ENCODE data around the gene GPR148. TPM values are rescaled to one million over a fixed set of nuclear protein-coding genes. Genes with fewer than 3 reads are reported as not detected.

The GPR148 gene
- total RNA-seq, 1 donor from 2014 or later, result not detected

- no peak for TF ChIP-seq CTCF (IDR thresholded peaks at IDR 0.05; ENCODE audit: unreplicated experiment)
- Mint-ChIP-seq H3K36me3 (ENCODE audit: low read depth, unreplicated experiment) (no peaks in the 10 kb centered on the region), H3K9me3 (ENCODE audit: unreplicated experiment) (no peaks in the 10 kb centered on the region), H3K4me1 (ENCODE audit: unreplicated experiment) (no peaks in the 10 kb centered on the region), H3K27me3 (ENCODE audit: unreplicated experiment) (peaks cover 5% of the 10 kb centered on the region), H3K4me3 (ENCODE audit: unreplicated experiment) (no peak overlapping the region), H3K27ac (ENCODE audit: unreplicated experiment) (no peak overlapping the region)
- no peak for DNase-seq (ENCODE audit: low spot score)
Observed at GRCh38 chr2:130763405-130763804, 34.5 kb downstream of the GPR148 start.

DNA sequence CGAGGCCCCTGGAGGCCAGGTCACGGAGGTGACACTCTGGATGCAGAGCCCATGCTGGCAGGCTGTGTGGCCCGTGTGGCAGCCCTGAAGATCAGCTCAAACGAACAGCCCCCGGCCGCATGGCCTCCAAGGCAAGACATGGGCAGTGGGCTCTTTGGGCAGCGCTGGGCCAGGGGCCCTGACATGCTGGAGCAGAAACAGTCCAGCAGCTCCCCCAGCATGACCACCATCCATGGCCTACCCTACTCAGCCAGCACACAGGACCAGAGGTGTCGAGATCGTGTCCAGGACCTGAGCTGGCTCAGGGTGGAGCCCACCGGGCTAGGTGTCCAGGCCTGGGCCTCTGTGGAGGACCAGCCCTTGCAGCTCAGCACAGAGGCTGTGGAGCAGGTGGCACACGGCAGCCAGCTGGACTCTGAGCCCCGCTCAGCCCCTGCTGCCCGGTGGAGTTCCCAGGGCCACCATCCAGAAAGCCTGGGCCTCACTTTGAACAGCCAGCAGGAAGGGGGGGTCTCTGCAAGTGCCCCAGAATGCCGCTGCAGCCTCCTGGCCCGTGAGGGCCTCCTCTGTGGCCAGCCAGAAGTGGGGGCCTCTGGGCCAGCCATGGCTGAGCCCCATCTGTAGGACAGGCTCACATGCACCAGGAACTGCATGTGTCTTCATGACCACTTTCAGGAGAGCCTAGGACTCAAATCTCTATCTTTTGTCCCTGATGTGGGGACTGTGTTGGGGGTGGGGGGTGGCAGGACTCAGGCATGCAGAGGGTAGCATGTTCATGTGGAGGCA, 35.4 kb downstream of the GPR148 start:
- no peak for DNase-seq (ENCODE audit: low spot score)
- Mint-ChIP-seq H3K9me3 (ENCODE audit: unreplicated experiment) (no peaks in the 10 kb centered on the region), H3K4me1 (ENCODE audit: unreplicated experiment) (peaks cover 6% of the 10 kb centered on the region), H3K36me3 (ENCODE audit: low read depth, unreplicated experiment) (no peaks in the 10 kb centered on the region), H3K4me3 (ENCODE audit: unreplicated experiment) (no peak overlapping the region), H3K27ac (ENCODE audit: unreplicated experiment) (no peak overlapping the region), H3K27me3 (ENCODE audit: unreplicated experiment) (peaks cover 5% of the 10 kb centered on the region)
- TF ChIP-seq CTCF (IDR thresholded peaks at IDR 0.05; ENCODE audit: unreplicated experiment), result no peak

DNA sequence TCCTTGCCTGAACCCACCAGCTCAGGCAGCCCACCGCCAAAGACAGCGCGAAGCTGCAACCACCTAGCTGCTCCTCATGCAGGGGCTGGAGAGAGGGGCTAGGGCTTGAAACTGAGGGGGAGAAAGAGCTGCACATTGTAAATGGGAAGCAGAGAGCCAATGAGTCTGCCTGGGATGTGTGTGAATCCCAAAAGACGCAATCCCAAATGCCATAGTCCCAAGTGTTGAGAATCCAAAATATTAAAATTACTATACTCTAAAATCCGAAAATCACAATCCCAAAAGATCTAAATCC, 35.9 kb downstream of the GPR148 start:
- peaks cover 11% of the 10 kb centered on the region for H3K4me1 Mint-ChIP-seq (ENCODE audit: unreplicated experiment)
- no peaks in the 10 kb centered on the region for H3K9me3 Mint-ChIP-seq (ENCODE audit: unreplicated experiment)
- no peak overlapping the region for H3K4me3 Mint-ChIP-seq (ENCODE audit: unreplicated experiment)
- TF ChIP-seq CTCF (IDR thresholded peaks at IDR 0.05; ENCODE audit: unreplicated experiment), result no peak
- H3K27me3 Mint-ChIP-seq (ENCODE audit: unreplicated experiment), result peaks cover 5% of the 10 kb centered on the region
- no peak overlapping the region for H3K27ac Mint-ChIP-seq (ENCODE audit: unreplicated experiment)
- no peak for DNase-seq (ENCODE audit: low spot score)
- no peaks in the 10 kb centered on the region for H3K36me3 Mint-ChIP-seq (ENCODE audit: low read depth, unreplicated experiment)

DNA sequence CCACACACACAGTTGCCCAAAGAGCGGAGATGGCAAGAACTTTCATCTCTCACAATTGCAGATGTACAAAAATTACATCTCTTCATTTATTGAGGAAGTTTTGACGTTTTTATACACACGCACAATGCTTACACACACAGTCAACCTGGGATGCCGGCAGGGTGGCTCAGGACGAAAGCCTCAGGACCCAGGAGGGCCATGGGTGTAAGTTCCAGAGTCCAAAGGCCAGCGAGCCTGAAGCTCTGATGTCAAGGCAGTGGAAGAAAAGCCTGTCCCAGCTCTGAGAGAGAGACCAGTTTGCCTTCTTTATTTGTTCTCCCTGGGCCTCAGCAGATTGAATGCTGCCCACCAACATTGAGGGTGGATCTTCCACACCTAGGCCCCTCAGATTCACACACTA, 36.6 kb downstream of the GPR148 start:
- Mint-ChIP-seq H3K27me3 (ENCODE audit: unreplicated experiment) (peaks cover 5% of the 10 kb centered on the region), H3K4me3 (ENCODE audit: unreplicated experiment) (no peak overlapping the region), H3K36me3 (ENCODE audit: low read depth, unreplicated experiment) (no peaks in the 10 kb centered on the region), H3K27ac (ENCODE audit: unreplicated experiment) (no peak overlapping the region), H3K9me3 (ENCODE audit: unreplicated experiment) (no peaks in the 10 kb centered on the region), H3K4me1 (ENCODE audit: unreplicated experiment) (peaks cover 11% of the 10 kb centered on the region)
- DNase-seq (ENCODE audit: low spot score), result no peak
- TF ChIP-seq CTCF (IDR thresholded peaks at IDR 0.05; ENCODE audit: unreplicated experiment), result no peak

- H3K4me3 Mint-ChIP-seq (ENCODE audit: unreplicated experiment), result no peak overlapping the region
- peaks cover 5% of the 10 kb centered on the region for H3K27me3 Mint-ChIP-seq (ENCODE audit: unreplicated experiment)
- no peak for DNase-seq (ENCODE audit: low spot score)
- TF ChIP-seq CTCF (IDR thresholded peaks at IDR 0.05; ENCODE audit: unreplicated experiment), result no peak
- peaks cover 11% of the 10 kb centered on the region for H3K4me1 Mint-ChIP-seq (ENCODE audit: unreplicated experiment)
- H3K9me3 Mint-ChIP-seq (ENCODE audit: unreplicated experiment), result no peaks in the 10 kb centered on the region
- H3K36me3 Mint-ChIP-seq (ENCODE audit: low read depth, unreplicated experiment), result no peaks in the 10 kb centered on the region
- H3K27ac Mint-ChIP-seq (ENCODE audit: unreplicated experiment), result no peak overlapping the region
Observed at GRCh38 chr2:130766037-130766436, 37.2 kb downstream of the GPR148 start.

All from endothelial cell (in vitro differentiated cells).